Neuronal stem cell (in vitro differentiated cells): ENCODE results near the gene ABCB9.

Source experiments
- DNase-seq: peaks from one replicate; pipeline ENCODE4 v3.0.0-alpha.2; 2013; ENCODE audit warnings: low spot score
- H2AFZ ChIP-seq: one replicate; pipeline ENCODE4 v1.6.1; 2013; ENCODE audit warnings: mild to moderate bottlenecking, low read length, inconsistent platforms
- H2AK5ac ChIP-seq: 2 replicates; pipeline ENCODE4 v1.6.1; 2013; ENCODE audit warnings: low read depth, mild to moderate bottlenecking, inconsistent platforms, low read length, moderate library complexity, mixed read lengths
- H2BK120ac ChIP-seq: 2 replicates; pipeline ENCODE4 v1.6.1; 2013; ENCODE audit warnings: low read depth, mild to moderate bottlenecking, inconsistent platforms, low read length, moderate library complexity, mixed read lengths
- H2BK12ac ChIP-seq: one replicate; pipeline ENCODE4 v1.6.1; 2013; ENCODE audit warnings: low read length, inconsistent platforms
- H2BK15ac ChIP-seq: 2 replicates; pipeline ENCODE4 v1.6.1; 2013; ENCODE audit warnings: mild to moderate bottlenecking, low read length, inconsistent platforms, mixed read lengths
- H2BK5ac ChIP-seq: one replicate; pipeline ENCODE4 v1.6.1; 2013; ENCODE audit warnings: inconsistent platforms, mild to moderate bottlenecking, low read length, moderate library complexity
- H3K14ac ChIP-seq: one replicate; pipeline ENCODE4 v1.6.1; 2013; ENCODE audit warnings: low read length, inconsistent platforms
- H3K18ac ChIP-seq: 2 replicates; pipeline ENCODE4 v1.6.1; 2013; ENCODE audit warnings: low read length, inconsistent platforms
- H3K23ac ChIP-seq: 2 replicates; pipeline ENCODE4 v1.6.1; 2013; ENCODE audit warnings: low read depth, mild to moderate bottlenecking, mixed read lengths, low read length, inconsistent platforms; ENCODE audit not compliant: poor library complexity
- H3K27ac ChIP-seq: replicated peaks from 3 replicates; pipeline ENCODE4 v1.5.1; 2013; ENCODE audit warnings: low read length, inconsistent platforms
- H3K27me3 ChIP-seq, 3 experiments: 2 replicates each; pipeline ENCODE4 v1.6.1; 2013; ENCODE audit warnings: low read length in 3 of 3, mild to moderate bottlenecking in 2 of 3, inconsistent platforms in 1 of 3, low read depth in 1 of 3, mixed read lengths in 1 of 3, moderate library complexity in 1 of 3; ENCODE audit not compliant: control insufficient read depth in 3 of 3, insufficient read depth in 3 of 3
- H3K36me3 ChIP-seq, 2 donors: replicated peaks in 1 of 2; 2 replicates each; pipeline ENCODE4 v1.6.1; 2013; ENCODE audit warnings: low read length in 2 of 2; ENCODE audit not compliant: control insufficient read depth in 2 of 2, insufficient read depth in 2 of 2
- H3K4ac ChIP-seq: 2 replicates; pipeline ENCODE4 v1.6.1; 2013; ENCODE audit warnings: inconsistent platforms, mild to moderate bottlenecking, low read length, moderate library complexity
- H3K4me1 ChIP-seq, 2 donors: 1 replicate in 1 of 2; 2 replicates in 1 of 2; pipeline ENCODE4 v1.6.1; 2013; ENCODE audit warnings: low read length in 2 of 2, low read depth in 1 of 2; ENCODE audit not compliant: control insufficient read depth in 2 of 2, insufficient read depth in 1 of 2
- H3K4me2 ChIP-seq: one replicate; pipeline ENCODE4 v1.6.1; 2013; ENCODE audit warnings: mild to moderate bottlenecking, low read length, inconsistent platforms; ENCODE audit not compliant: insufficient read depth, poor library complexity, severe bottlenecking
- H3K4me3 ChIP-seq, 2 donors: 2 replicates each; pipeline ENCODE4 v1.5.1; 2013; ENCODE audit warnings: low read length in 2 of 2, mild to moderate bottlenecking in 2 of 2, inconsistent platforms in 1 of 2, moderate library complexity in 1 of 2
- H3K79me1 ChIP-seq: one replicate; pipeline ENCODE4 v1.6.1; 2013; ENCODE audit warnings: low read depth, mild to moderate bottlenecking, inconsistent platforms, low read length, moderate library complexity
- H3K9ac ChIP-seq: one replicate; pipeline ENCODE4 v1.6.1; 2013; ENCODE audit warnings: mild to moderate bottlenecking, low read depth, low read length, inconsistent platforms; ENCODE audit not compliant: poor library complexity
- H3K9me3 ChIP-seq, 2 donors: replicated peaks in 1 of 2; 2 replicates each; pipeline versions ENCODE3 to v1.6.1; 2013; ENCODE audit warnings: low read length in 2 of 2, mild to moderate bottlenecking in 2 of 2, inconsistent platforms in 1 of 2, low read depth in 1 of 2, mixed read lengths in 1 of 2, moderate library complexity in 1 of 2; ENCODE audit not compliant: control insufficient read depth in 2 of 2, insufficient read depth in 1 of 2
- H4K8ac ChIP-seq: one replicate; pipeline ENCODE4 v1.6.1; 2013; ENCODE audit warnings: low read depth, mild to moderate bottlenecking, inconsistent platforms, low read length, moderate library complexity
- H4K91ac ChIP-seq: one replicate; pipeline ENCODE4 v1.6.1; 2013; ENCODE audit warnings: low read length, low read depth, mild to moderate bottlenecking, inconsistent platforms; ENCODE audit not compliant: poor library complexity
- WGBS, 2 donors: extraction: QIAGEN DNeasy Blood & Tissue Kit; methylation state at CpG; one replicate each; pipeline ENCODE4 v1.1.7; 2013; ENCODE audit warnings: missing lambda C conversion rate in 2 of 2, mixed read lengths in 1 of 2; ENCODE audit not compliant: insufficient read length in 2 of 2, insufficient replicate concordance in 1 of 2; ENCODE audit errors: extremely low coverage in 2 of 2; 5-methylcytosine and 5-hydroxymethylcytosine counted together

Gene ABCB9

DNA sequence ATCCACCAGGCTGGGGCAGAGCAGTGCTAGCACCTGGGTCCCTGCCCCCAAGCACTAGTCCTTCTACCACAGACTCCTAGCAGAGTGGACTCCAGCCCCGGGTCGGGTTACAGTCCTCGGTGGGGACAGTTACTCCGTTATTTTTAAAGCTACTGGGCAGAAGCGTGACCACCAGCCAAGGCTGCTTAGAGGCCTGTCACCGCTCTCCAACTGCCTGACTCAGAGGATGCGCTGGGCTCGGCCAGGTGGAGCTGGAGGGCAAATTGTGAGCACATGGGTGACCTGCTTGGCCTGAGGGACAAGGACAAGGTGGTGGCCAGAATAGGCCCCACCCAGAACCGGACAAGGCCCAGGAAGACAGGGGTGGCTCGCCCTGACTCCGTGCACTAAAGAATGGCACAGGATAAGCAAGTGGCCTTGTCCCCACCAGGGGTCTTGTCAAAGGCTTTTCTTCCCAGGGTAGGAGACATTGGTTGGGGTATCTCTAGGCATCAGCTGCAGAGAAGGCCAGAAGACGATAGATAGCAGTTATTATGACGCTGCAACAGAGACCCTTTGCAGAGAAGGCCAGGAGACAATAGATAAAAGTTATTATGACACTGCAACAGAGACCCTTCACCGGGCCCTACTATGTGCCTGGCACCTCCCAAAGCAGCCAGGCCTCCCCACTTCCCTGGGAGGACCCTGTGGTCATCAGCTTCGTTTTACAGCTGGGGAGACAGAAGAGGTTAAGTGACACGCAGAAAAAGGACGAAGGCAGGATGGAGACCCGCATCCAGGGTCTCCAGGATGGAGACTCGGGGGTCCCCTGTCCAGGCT, 1.6 kb downstream of the ABCB9 start:
- Histone ChIP-seq H2AFZ (no peak overlapping the region), H3K27me3 (no peaks in the 10 kb centered on the region), H2BK5ac (peak overlapping the region; percentile 70), H3K14ac (peak overlapping the region; percentile 14), H3K9ac (no peak overlapping the region), H3K4me1 (peaks cover 13 to 15% of the 10 kb centered on the region in 2 donors), H3K36me3 (peaks cover 2 to 6% of the 10 kb centered on the region in 2 donors), H4K8ac (no peak overlapping the region), H4K91ac (no peak overlapping the region), H3K4ac (no peak overlapping the region), H3K18ac (no peak overlapping the region), H2AK5ac (peak overlapping the region; percentile 25), H2BK120ac (no peak overlapping the region), H3K4me3 (peak overlapping the region in 1 of 2 donors; percentile 71), H3K9me3 (no peaks in the 10 kb centered on the region), H3K79me1 (peaks cover 5% of the 10 kb centered on the region), H3K4me2 (no peak overlapping the region), H2BK12ac (peak overlapping the region; percentile 25), H3K27ac (no peak overlapping the region), H2BK15ac (no peak overlapping the region), H3K23ac (peak overlapping the region; percentile 6)
- no CpG with 5 or more reads among the region's 19 CpGs for WGBS, 2 donors
- DNase-seq = no peak

GRCh38 chr12:122963941-122964265, 2.4 kb downstream of the ABCB9 start:
- Histone ChIP-seq H2AFZ (no peak overlapping the region), H3K79me1 (peaks cover 5% of the 10 kb centered on the region), H3K18ac (peak overlapping the region; percentile 63), H3K4me1 (peaks cover 13 to 15% of the 10 kb centered on the region in 2 donors), H3K4me3 (no peak overlapping the region), H2AK5ac (peak overlapping the region; percentile 25), H2BK5ac (no peak overlapping the region), H4K8ac (no peak overlapping the region), H3K23ac (peak overlapping the region; percentile 56), H3K9ac (no peak overlapping the region), H4K91ac (no peak overlapping the region), H3K27ac (no peak overlapping the region), H2BK120ac (no peak overlapping the region), H3K27me3 (no peaks in the 10 kb centered on the region), H2BK12ac (peak overlapping the region; percentile 68), H3K14ac (no peak overlapping the region), H3K9me3 (no peaks in the 10 kb centered on the region), H3K36me3 (peaks cover 2 to 10% of the 10 kb centered on the region in 2 donors), H3K4me2 (no peak overlapping the region), H3K4ac (no peak overlapping the region), H2BK15ac (no peak overlapping the region)
- WGBS, 2 donors = no CpG with 5 or more reads among the region's 8 CpGs
- no peak for DNase-seq

GRCh38 chr12:122961531-122962329, 4.5 kb downstream of the ABCB9 start:
- H3K4me2 ChIP-seq = no peak overlapping the region
- H2AK5ac ChIP-seq = no peak overlapping the region
- no peak overlapping the region for H3K27ac ChIP-seq
- no peak overlapping the region for H3K4me3 ChIP-seq
- no peak overlapping the region for H3K14ac ChIP-seq
- peaks cover 2 to 10% of the 10 kb centered on the region in 2 donors for H3K36me3 ChIP-seq
- H3K18ac ChIP-seq = no peak overlapping the region
- no peak overlapping the region for H2BK15ac ChIP-seq
- H4K8ac ChIP-seq = no peak overlapping the region
- H2BK120ac ChIP-seq = no peak overlapping the region
- no peak overlapping the region for H2BK5ac ChIP-seq
- no peaks in the 10 kb centered on the region for H3K27me3 ChIP-seq
- H3K4ac ChIP-seq = no peak overlapping the region
- H3K9ac ChIP-seq = no peak overlapping the region
- H2BK12ac ChIP-seq = no peak overlapping the region
- H3K79me1 ChIP-seq = peaks cover 5% of the 10 kb centered on the region
- no peaks in the 10 kb centered on the region for H3K9me3 ChIP-seq
- peaks cover 13 to 15% of the 10 kb centered on the region in 2 donors for H3K4me1 ChIP-seq
- H2AFZ ChIP-seq = no peak overlapping the region
- WGBS, 2 donors = no CpG with 5 or more reads among the region's 10 CpGs
- no peak for DNase-seq
- H4K91ac ChIP-seq = no peak overlapping the region
- no peak overlapping the region for H3K23ac ChIP-seq

DNA sequence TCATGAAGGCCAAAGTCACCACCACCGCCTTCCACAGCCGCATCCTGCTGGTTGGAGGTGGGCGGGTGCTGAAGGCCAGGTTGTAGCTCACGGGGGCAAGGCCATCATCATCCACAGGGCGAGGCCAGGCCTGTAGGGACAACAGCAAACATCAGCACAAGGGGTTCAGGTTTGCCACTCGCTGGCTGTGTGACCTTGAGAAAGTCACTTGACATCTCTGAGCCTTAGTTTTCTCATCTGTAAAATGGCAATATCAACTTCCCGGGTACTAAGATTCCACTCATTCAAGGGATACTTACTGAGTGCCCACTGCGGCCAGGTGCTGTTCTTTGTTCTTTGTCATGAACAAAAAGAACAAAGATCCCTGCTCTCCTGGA, 6.1 kb downstream of the ABCB9 start:
- peak overlapping the region in 1 of 2 donors; percentile 56 for H3K4me3 ChIP-seq
- peaks cover 0 to under 1% of the 10 kb centered on the region in 2 donors for H3K9me3 ChIP-seq
- peaks cover 2 to 10% of the 10 kb centered on the region in 2 donors for H3K36me3 ChIP-seq
- no peak overlapping the region for H3K4ac ChIP-seq
- no peaks in the 10 kb centered on the region for H3K27me3 ChIP-seq
- peak overlapping the region; percentile 63 for H3K14ac ChIP-seq
- peak overlapping the region; percentile 12 for H3K9ac ChIP-seq
- peak overlapping the region; percentile 27 for H2BK15ac ChIP-seq
- no peak overlapping the region for H3K27ac ChIP-seq
- peaks cover 5% of the 10 kb centered on the region for H3K79me1 ChIP-seq
- H3K4me1 ChIP-seq = peaks cover 6 to 7% of the 10 kb centered on the region in 2 donors
- WGBS, 2 donors = no CpG with 5 or more reads among the region's 8 CpGs
- H3K23ac ChIP-seq = no peak overlapping the region
- DNase-seq = no peak
- H2AK5ac ChIP-seq = peak overlapping the region; percentile 6
- no peak overlapping the region for H4K91ac ChIP-seq
- peak overlapping the region; percentile 72 for H3K18ac ChIP-seq
- peak overlapping the region; percentile 72 for H2BK5ac ChIP-seq
- H3K4me2 ChIP-seq = no peak overlapping the region
- no peak overlapping the region for H2AFZ ChIP-seq
- H4K8ac ChIP-seq = no peak overlapping the region
- H2BK120ac ChIP-seq = no peak overlapping the region
- no peak overlapping the region for H2BK12ac ChIP-seq
